ENCODE results near the gene BCAS1.

Gene BCAS1

GRCh38 chr20:53905019-53905819 lies 165.2 kb downstream of the BCAS1 start:
- DNase-seq (ENCODE audit: low spot score), result no peak

GRCh38 chr20:53904261-53904660 lies 166.1 kb downstream of the BCAS1 start:
- DNase-seq (ENCODE audit: low spot score), result no peak

GRCh38 chr20:53903652-53903987 lies 166.8 kb downstream of the BCAS1 start:
- no peak for DNase-seq (ENCODE audit: low spot score)

- no peak for DNase-seq (ENCODE audit: low spot score)
Measured at GRCh38 chr20:53902968-53903651, 167.3 kb downstream of the BCAS1 start.

GRCh38 chr20:53901497-53902096 lies 168.8 kb downstream of the BCAS1 start:
- no peak for DNase-seq (ENCODE audit: low spot score)

- no peak for DNase-seq (ENCODE audit: low spot score)
Measured at GRCh38 chr20:53901064-53901463, 169.3 kb downstream of the BCAS1 start.

GRCh38 chr20:53900380-53900999 lies 169.9 kb downstream of the BCAS1 start:
- DNase-seq (ENCODE audit: low spot score), result no peak

- no peak for DNase-seq (ENCODE audit: low spot score)
Measured at GRCh38 chr20:53899351-53900167, 170.8 kb downstream of the BCAS1 start.

- no peak for DNase-seq (ENCODE audit: low spot score)
Measured at GRCh38 chr20:53898556-53898931, 171.8 kb downstream of the BCAS1 start.

GRCh38 chr20:53897884-53898555 lies 172.4 kb downstream of the BCAS1 start:
- no peak for DNase-seq (ENCODE audit: low spot score)

- DNase-seq (ENCODE audit: low spot score), result no peak
Measured at GRCh38 chr20:53896647-53897046, 173.7 kb downstream of the BCAS1 start.

GRCh38 chr20:53896041-53896440 lies 174.4 kb downstream of the BCAS1 start:
- DNase-seq (ENCODE audit: low spot score), result no peak

GRCh38 chr20:53895385-53895755 lies 175.0 kb downstream of the BCAS1 start:
- DNase-seq (ENCODE audit: low spot score), result no peak

GRCh38 chr20:53894707-53895384 lies 175.5 kb downstream of the BCAS1 start:
- no peak for DNase-seq (ENCODE audit: low spot score)
